A375 (cell line): ENCODE data around the gene ABCC2. TPM values are rescaled to one million over a fixed set of nuclear protein-coding genes. Genes with fewer than 3 reads are reported as not detected.

Experiments used
- total RNA-seq: library from RNA; depleted of rRNA; stranded (reverse); fragments of >200 nt; shearing (Covaris generic); gene quantifications from 2 replicates; pipeline ENCODE4 v1.2.3, GENCODE V29; 2014; rRNA removed

ABCC2 gene
- total RNA-seq: 13.4 and 16.9 TPM in 2 replicates

DNA sequence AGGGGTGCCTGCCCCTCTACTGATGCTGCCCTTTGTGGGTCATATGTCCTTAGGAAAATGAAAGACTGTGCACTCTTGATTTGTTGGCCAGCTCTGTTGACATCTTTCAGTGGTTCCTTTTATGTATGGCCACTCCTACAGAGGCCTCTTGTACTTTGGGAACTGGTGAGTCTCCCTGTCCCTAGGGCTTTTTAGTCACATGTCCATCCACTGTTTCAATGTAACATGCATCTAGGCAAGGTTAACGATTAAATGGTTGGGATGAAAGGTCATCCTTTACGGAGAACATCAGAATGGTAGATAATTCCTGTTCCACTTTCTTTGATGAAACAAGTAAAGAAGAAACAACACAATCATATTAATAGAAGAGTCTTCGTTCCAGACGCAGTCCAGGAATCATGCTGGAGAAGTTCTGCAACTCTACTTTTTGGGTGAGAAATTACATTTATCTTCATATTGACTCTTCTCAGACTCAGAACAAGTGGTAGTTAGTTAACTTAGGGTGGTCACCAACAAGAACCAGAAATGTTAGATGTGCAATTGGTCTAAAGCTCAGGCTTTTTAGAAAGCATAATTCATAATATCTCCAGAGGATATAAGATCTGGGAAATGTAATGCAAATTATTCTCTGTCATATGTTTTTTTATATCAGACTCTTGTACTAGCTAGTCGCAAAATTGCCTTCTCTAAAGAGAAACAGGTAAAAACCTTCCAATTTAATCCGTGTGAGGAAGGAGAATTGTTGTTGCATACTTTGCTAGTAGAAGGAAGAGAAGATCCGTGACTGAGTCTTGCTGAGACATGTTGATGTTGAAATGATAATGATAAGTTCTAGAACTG lies at the start of gene ABCC2:
ABCC2 (plus strand) TSS at position 194 of the 840 bp plus-strand sequence; CDS start at position 399, 205 bp downstream.

Other genes starting within 250 kb of the ABCC2 start
- gene NKX2-3, start 249.7 kb upstream of the ABCC2 start, total RNA-seq: 0.13 TPM in 1 of 2 replicates, not detected in the other
- gene SLC25A28, start 162.2 kb upstream of the ABCC2 start, total RNA-seq: 16.9 and 18.3 TPM in 2 replicates
- 6.5 and 6.8 TPM in 2 replicates for gene ENTPD7, start 123.1 kb upstream of the ABCC2 start, total RNA-seq
- gene COX15, start 50.5 kb upstream of the ABCC2 start, total RNA-seq: 33.5 and 35.8 TPM in 2 replicates
- gene CUTC, start 50.4 kb upstream of the ABCC2 start, total RNA-seq: 22.4 and 24.8 TPM in 2 replicates
- 20.4 and 21.1 TPM in 2 replicates for gene DNMBP, start 227.3 kb downstream of the ABCC2 start, total RNA-seq